ENCODE data around the gene DLEC1.

- TF ChIP-seq CTCF (IDR thresholded peaks at IDR 0.05): no peak
- TF ChIP-seq EP300 (IDR thresholded peaks at IDR 0.05; ENCODE audit: low read depth): no peak
- no peak for TF ChIP-seq POLR2A (IDR thresholded peaks at IDR 0.05)
- TF ChIP-seq POLR2AphosphoS5 (IDR thresholded peaks at IDR 0.05): no peak
Measured at GRCh38 chr3:38000242-38000916, 38.6 kb upstream of the DLEC1 start.
